ENCODE measurements around the gene UNC119.

Gene UNC119

GRCh38 chr17:28518132-28518531 is 34.3 kb downstream of the UNC119 start:
- no peak overlapping the region for H3K23ac ChIP-seq (ENCODE audit: low read depth, low read length, poor library complexity)
- H3K9ac ChIP-seq (ENCODE audit: low read depth, low read length, poor library complexity), result no peak overlapping the region
- no peak overlapping the region for H3K14ac ChIP-seq (ENCODE audit: low read length)
- no peak for DNase-seq (ENCODE audit: low spot score)
- H3K4ac ChIP-seq (ENCODE audit: low read length), result peak overlapping the region; percentile 47
- H2BK120ac ChIP-seq (ENCODE audit: low read depth, low read length), result no peak overlapping the region
- H3K27me3 ChIP-seq (ENCODE audit: control insufficient read depth in 3 of 3, insufficient read depth in 3 of 3, low read depth in 1 of 3, low read length in 3 of 3), result peaks cover 0 to 47% (median 0%) of the 10 kb centered on the region in 3 experiments
- no peak overlapping the region for H3K4me3 ChIP-seq (ENCODE audit: low read length in 2 of 2)
- H2AK5ac ChIP-seq (ENCODE audit: low read depth, low read length), result no peak overlapping the region
- no peak overlapping the region for H3K4me2 ChIP-seq (ENCODE audit: insufficient read depth, low read length, poor library complexity, severe bottlenecking)
- H4K8ac ChIP-seq (ENCODE audit: low read depth, low read length), result no peak overlapping the region
- H4K91ac ChIP-seq (ENCODE audit: low read depth, low read length, poor library complexity), result no peak overlapping the region
- H2BK5ac ChIP-seq (ENCODE audit: low read length), result no peak overlapping the region
- H3K36me3 ChIP-seq (replicated peaks in 1 of 2; ENCODE audit: control insufficient read depth in 2 of 2, insufficient read depth in 2 of 2, low read length in 2 of 2), result no peaks in the 10 kb centered on the region
- H3K27ac ChIP-seq (replicated peaks; ENCODE audit: low read length), result no peak overlapping the region
- no CpG with 5 or more reads among the region's 6 CpGs for WGBS, 2 donors (ENCODE audit: extremely low coverage in 2 of 2, insufficient read length in 2 of 2, insufficient replicate concordance in 1 of 2)
- H3K9me3 ChIP-seq (replicated peaks in 1 of 2; ENCODE audit: control insufficient read depth in 2 of 2, insufficient read depth in 1 of 2, low read depth in 1 of 2, low read length in 2 of 2), result peaks cover 0 to 6% of the 10 kb centered on the region in 2 donors
- peaks cover 0 to 9% of the 10 kb centered on the region in 2 donors for H3K4me1 ChIP-seq (ENCODE audit: control insufficient read depth in 2 of 2, insufficient read depth in 1 of 2, low read depth in 1 of 2, low read length in 2 of 2)
- H2BK12ac ChIP-seq (ENCODE audit: low read length), result no peak overlapping the region
- no peaks in the 10 kb centered on the region for H3K79me1 ChIP-seq (ENCODE audit: low read depth, low read length)
- H2AFZ ChIP-seq (ENCODE audit: low read length), result no peak overlapping the region
- H2BK15ac ChIP-seq (ENCODE audit: low read length), result no peak overlapping the region
- H3K18ac ChIP-seq (ENCODE audit: low read length), result no peak overlapping the region

GRCh38 chr17:28515518-28515917 is 36.9 kb downstream of the UNC119 start:
- Histone ChIP-seq H3K23ac (ENCODE audit: low read depth, low read length, poor library complexity) (no peak overlapping the region), H3K4me1 (ENCODE audit: control insufficient read depth in 2 of 2, insufficient read depth in 1 of 2, low read depth in 1 of 2, low read length in 2 of 2) (no peaks in the 10 kb centered on the region), H3K36me3 (replicated peaks in 1 of 2; ENCODE audit: control insufficient read depth in 2 of 2, insufficient read depth in 2 of 2, low read length in 2 of 2) (no peaks in the 10 kb centered on the region), H3K79me1 (ENCODE audit: low read depth, low read length) (peaks cover under 1% of the 10 kb centered on the region), H4K91ac (ENCODE audit: low read depth, low read length, poor library complexity) (no peak overlapping the region), H3K9ac (ENCODE audit: low read depth, low read length, poor library complexity) (no peak overlapping the region), H2BK15ac (ENCODE audit: low read length) (no peak overlapping the region), H2BK5ac (ENCODE audit: low read length) (no peak overlapping the region), H3K4me2 (ENCODE audit: insufficient read depth, low read length, poor library complexity, severe bottlenecking) (no peak overlapping the region), H3K14ac (ENCODE audit: low read length) (no peak overlapping the region), H2AFZ (ENCODE audit: low read length) (no peak overlapping the region), H3K27me3 (ENCODE audit: control insufficient read depth in 3 of 3, insufficient read depth in 3 of 3, low read depth in 1 of 3, low read length in 3 of 3) (peaks cover 0 to 42% (median 0%) of the 10 kb centered on the region in 3 experiments), H3K9me3 (replicated peaks in 1 of 2; ENCODE audit: control insufficient read depth in 2 of 2, insufficient read depth in 1 of 2, low read depth in 1 of 2, low read length in 2 of 2) (peaks cover 0 to 6% of the 10 kb centered on the region in 2 donors), H2BK120ac (ENCODE audit: low read depth, low read length) (no peak overlapping the region), H2AK5ac (ENCODE audit: low read depth, low read length) (no peak overlapping the region), H3K27ac (replicated peaks; ENCODE audit: low read length) (no peak overlapping the region), H3K4me3 (ENCODE audit: low read length in 2 of 2) (no peak overlapping the region), H3K4ac (ENCODE audit: low read length) (no peak overlapping the region), H2BK12ac (ENCODE audit: low read length) (no peak overlapping the region), H3K18ac (ENCODE audit: low read length) (no peak overlapping the region), H4K8ac (ENCODE audit: low read depth, low read length) (no peak overlapping the region)
- no peak for DNase-seq (ENCODE audit: low spot score)
- no CpG with 5 or more reads among the region's 1 CpG for WGBS, 2 donors (ENCODE audit: extremely low coverage in 2 of 2, insufficient read length in 2 of 2, insufficient replicate concordance in 1 of 2)

DNA sequence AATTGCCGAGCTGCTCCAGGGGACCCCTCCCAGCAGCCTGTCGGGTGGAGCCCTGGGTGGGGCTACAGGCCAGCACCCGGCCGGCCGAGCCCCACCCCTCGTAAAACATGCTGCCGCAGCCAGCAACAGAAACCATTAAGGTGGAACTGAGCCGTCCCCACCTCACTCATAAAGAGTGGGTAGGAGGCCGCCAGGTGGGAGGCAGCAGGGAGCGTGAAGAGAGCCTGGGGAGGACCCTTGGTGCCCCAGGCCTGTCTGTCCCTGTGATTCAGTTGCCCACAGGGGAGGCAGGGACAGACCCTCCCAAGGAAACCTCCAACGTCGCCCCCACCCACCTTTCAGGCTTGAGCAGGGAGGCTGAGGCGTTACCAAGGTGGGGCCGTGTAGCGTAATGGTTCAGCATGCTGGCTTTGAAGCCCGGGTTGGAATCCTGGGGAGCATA is 37.8 kb downstream of the UNC119 start:
- no peak overlapping the region for H4K8ac ChIP-seq (ENCODE audit: low read depth, low read length)
- no peak overlapping the region for H2BK15ac ChIP-seq (ENCODE audit: low read length)
- no peak overlapping the region for H2BK12ac ChIP-seq (ENCODE audit: low read length)
- no peak overlapping the region for H2AFZ ChIP-seq (ENCODE audit: low read length)
- H2BK120ac ChIP-seq (ENCODE audit: low read depth, low read length), result no peak overlapping the region
- DNase-seq (ENCODE audit: low spot score), result no peak
- no peak overlapping the region for H3K4ac ChIP-seq (ENCODE audit: low read length)
- no peak overlapping the region for H3K23ac ChIP-seq (ENCODE audit: low read depth, low read length, poor library complexity)
- H3K18ac ChIP-seq (ENCODE audit: low read length), result no peak overlapping the region
- H3K4me2 ChIP-seq (ENCODE audit: insufficient read depth, low read length, poor library complexity, severe bottlenecking), result no peak overlapping the region
- H3K14ac ChIP-seq (ENCODE audit: low read length), result no peak overlapping the region
- H3K27ac ChIP-seq (replicated peaks; ENCODE audit: low read length), result no peak overlapping the region
- peak overlapping the region; percentile 81 for H2AK5ac ChIP-seq (ENCODE audit: low read depth, low read length)
- H3K27me3 ChIP-seq (ENCODE audit: control insufficient read depth in 3 of 3, insufficient read depth in 3 of 3, low read depth in 1 of 3, low read length in 3 of 3), result peaks cover 0 to 44% (median 0%) of the 10 kb centered on the region in 3 experiments
- H3K36me3 ChIP-seq (replicated peaks in 1 of 2; ENCODE audit: control insufficient read depth in 2 of 2, insufficient read depth in 2 of 2, low read length in 2 of 2), result no peaks in the 10 kb centered on the region
- no CpG with 5 or more reads among the region's 16 CpGs for WGBS, 2 donors (ENCODE audit: extremely low coverage in 2 of 2, insufficient read length in 2 of 2, insufficient replicate concordance in 1 of 2)
- H3K4me3 ChIP-seq (ENCODE audit: low read length in 2 of 2), result no peak overlapping the region
- peaks cover 3% of the 10 kb centered on the region for H3K79me1 ChIP-seq (ENCODE audit: low read depth, low read length)
- peaks cover 0 to 6% of the 10 kb centered on the region in 2 donors for H3K9me3 ChIP-seq (replicated peaks in 1 of 2; ENCODE audit: control insufficient read depth in 2 of 2, insufficient read depth in 1 of 2, low read depth in 1 of 2, low read length in 2 of 2)
- H3K4me1 ChIP-seq (ENCODE audit: control insufficient read depth in 2 of 2, insufficient read depth in 1 of 2, low read depth in 1 of 2, low read length in 2 of 2), result no peaks in the 10 kb centered on the region
- H2BK5ac ChIP-seq (ENCODE audit: low read length), result no peak overlapping the region
- H3K9ac ChIP-seq (ENCODE audit: low read depth, low read length, poor library complexity), result no peak overlapping the region
- H4K91ac ChIP-seq (ENCODE audit: low read depth, low read length, poor library complexity), result no peak overlapping the region

DNA sequence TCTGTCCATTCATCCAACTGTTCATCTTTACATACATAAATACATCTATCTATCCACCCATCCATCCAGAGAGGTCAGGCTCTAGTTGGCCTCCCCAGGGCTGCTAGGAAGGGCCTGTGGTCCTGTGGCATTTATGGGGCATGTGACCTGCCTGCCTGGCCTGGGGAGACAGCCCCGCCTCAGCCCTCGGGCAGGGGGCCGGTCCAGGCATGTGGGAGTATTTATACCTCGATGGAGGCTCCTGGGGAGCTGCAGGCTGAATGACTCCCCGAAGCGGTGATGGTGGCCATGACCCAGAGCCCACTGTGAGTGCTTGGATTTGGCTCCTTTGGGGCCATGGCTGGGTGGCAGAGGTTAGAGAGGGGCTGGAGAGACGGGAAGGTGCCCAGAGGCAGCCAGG is 38.9 kb downstream of the UNC119 start:
- Histone ChIP-seq H3K23ac (ENCODE audit: low read depth, low read length, poor library complexity) (no peak overlapping the region), H3K4me1 (ENCODE audit: control insufficient read depth in 2 of 2, insufficient read depth in 1 of 2, low read depth in 1 of 2, low read length in 2 of 2) (no peaks in the 10 kb centered on the region), H3K9ac (ENCODE audit: low read depth, low read length, poor library complexity) (no peak overlapping the region), H4K91ac (ENCODE audit: low read depth, low read length, poor library complexity) (no peak overlapping the region), H3K36me3 (replicated peaks in 1 of 2; ENCODE audit: control insufficient read depth in 2 of 2, insufficient read depth in 2 of 2, low read length in 2 of 2) (no peaks in the 10 kb centered on the region), H3K14ac (ENCODE audit: low read length) (no peak overlapping the region), H3K18ac (ENCODE audit: low read length) (no peak overlapping the region), H2BK120ac (ENCODE audit: low read depth, low read length) (no peak overlapping the region), H2BK5ac (ENCODE audit: low read length) (no peak overlapping the region), H3K27me3 (ENCODE audit: control insufficient read depth in 3 of 3, insufficient read depth in 3 of 3, low read depth in 1 of 3, low read length in 3 of 3) (peaks cover 0 to 49% (median 2%) of the 10 kb centered on the region in 3 experiments), H3K4me2 (ENCODE audit: insufficient read depth, low read length, poor library complexity, severe bottlenecking) (no peak overlapping the region), H3K27ac (replicated peaks; ENCODE audit: low read length) (no peak overlapping the region), H2AFZ (ENCODE audit: low read length) (no peak overlapping the region), H3K79me1 (ENCODE audit: low read depth, low read length) (peaks cover 3% of the 10 kb centered on the region), H3K4ac (ENCODE audit: low read length) (no peak overlapping the region), H2BK12ac (ENCODE audit: low read length) (no peak overlapping the region), H2BK15ac (ENCODE audit: low read length) (no peak overlapping the region), H4K8ac (ENCODE audit: low read depth, low read length) (no peak overlapping the region), H3K4me3 (ENCODE audit: low read length in 2 of 2) (no peak overlapping the region), H3K9me3 (replicated peaks in 1 of 2; ENCODE audit: control insufficient read depth in 2 of 2, insufficient read depth in 1 of 2, low read depth in 1 of 2, low read length in 2 of 2) (peaks cover 0 to 6% of the 10 kb centered on the region in 2 donors), H2AK5ac (ENCODE audit: low read depth, low read length) (no peak overlapping the region)
- DNase-seq (ENCODE audit: low spot score), result no peak
- no CpG with 5 or more reads among the region's 7 CpGs for WGBS, 2 donors (ENCODE audit: extremely low coverage in 2 of 2, insufficient read length in 2 of 2, insufficient replicate concordance in 1 of 2)
